NCI-H524 (cell line): Measurements from ENCODE around the gene DPY19L2.
"Not testable (repeated sequence)": the region's sequence is repeated elsewhere in the genome, so short reads cannot be mapped to it uniquely, and the experiment has no call there.

Experiments used
- DNase-seq, 2 experiments: peaks; one replicate each; lab custom pipeline; 2025; lab: John Stamatoyannopoulos, UW

Gene DPY19L2

DNA sequence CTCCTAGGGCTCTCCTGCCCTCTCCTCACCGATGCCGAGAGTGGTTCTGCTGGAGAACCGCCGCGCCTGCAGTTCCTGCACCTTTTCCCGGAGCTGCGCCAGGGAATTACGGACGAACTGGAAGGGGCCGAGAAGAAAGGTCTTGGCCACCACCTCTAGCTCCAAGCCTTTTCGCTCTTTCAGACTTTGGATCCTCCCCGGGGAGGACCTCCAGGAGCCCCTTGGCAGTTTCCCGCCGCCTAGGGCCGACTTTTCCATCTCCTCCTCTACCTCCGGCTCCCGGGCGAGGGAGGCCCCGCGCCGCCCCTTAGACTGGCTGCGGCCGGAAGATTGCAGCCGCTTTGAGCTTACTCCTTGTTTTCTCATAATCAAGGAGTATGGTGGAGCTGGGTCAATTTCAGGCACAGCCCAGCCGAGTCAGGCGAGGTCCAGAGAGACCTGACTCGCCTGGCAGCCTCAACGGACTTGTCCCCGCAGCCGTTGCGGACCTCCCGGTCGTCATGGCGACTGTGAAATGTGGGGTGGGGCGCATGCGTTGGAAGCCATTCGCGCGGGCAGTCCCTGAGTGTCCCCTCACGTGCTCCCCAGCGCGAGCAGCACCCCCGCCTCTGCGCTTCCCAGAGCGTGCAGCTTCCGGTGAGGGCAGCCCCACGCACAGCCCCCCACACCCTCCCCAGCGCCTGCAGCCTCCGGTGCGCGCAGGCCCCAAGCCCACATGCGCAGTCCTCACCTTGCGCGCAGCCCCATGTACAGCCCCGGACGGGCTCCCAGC lies at the start of gene DPY19L2:
Gene DPY19L2, minus strand, starts transcription at position 466 of the 772 bp plus-strand sequence. Its CDS starts 100 bp downstream, at position 366.
- peak; percentile 90 to 93 for DNase-seq

DNA sequence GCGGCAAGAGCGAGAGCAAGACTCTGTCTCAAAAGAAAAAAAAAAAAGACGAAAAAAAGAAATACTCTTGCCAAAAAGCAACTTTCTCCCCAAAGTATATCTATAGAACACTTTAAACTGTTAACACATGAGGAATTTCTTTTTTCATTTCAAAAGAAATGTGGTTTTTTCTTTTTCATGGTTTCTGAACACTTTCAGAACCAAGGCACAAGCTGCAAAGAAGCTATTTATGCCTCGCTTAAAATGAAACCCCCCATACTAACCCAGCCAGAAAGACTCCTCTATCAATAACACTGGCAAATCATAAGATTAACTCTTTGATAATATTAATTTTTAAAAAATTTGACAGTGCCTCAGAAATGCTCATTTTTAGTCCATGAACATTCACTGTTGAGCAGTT lies 48.6 kb upstream of the DPY19L2 start:
- DNase-seq = not testable (repeated sequence)

DNA sequence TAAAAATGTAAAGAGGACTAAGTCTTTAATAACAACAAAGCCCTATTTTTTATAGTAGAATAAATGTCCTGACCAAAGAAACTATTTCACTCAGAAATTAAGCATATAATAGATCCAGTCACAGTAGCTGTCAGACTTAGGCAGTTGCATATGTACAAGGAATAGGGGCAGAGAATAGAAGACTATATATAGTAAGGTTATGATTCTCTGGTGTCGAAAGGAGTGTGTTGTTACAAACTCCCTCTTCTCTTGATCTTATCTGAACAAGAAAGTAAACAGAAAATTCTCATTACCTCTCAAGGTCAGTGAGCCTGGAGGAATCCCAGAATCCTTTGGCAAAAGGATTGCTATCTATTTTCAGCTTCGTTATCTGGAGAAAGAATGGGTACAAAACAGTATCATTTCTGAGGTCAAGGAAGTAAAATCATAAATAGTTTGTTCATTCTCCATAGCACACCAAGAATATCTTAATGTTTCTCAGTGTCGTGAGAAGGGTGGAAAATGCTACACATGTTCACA lies 46.9 kb upstream of the DPY19L2 start:
- not testable (repeated sequence) for DNase-seq

GRCh38 chr12:63714409-63714808 lies 46.1 kb upstream of the DPY19L2 start:
- not testable (repeated sequence) for DNase-seq

DNA sequence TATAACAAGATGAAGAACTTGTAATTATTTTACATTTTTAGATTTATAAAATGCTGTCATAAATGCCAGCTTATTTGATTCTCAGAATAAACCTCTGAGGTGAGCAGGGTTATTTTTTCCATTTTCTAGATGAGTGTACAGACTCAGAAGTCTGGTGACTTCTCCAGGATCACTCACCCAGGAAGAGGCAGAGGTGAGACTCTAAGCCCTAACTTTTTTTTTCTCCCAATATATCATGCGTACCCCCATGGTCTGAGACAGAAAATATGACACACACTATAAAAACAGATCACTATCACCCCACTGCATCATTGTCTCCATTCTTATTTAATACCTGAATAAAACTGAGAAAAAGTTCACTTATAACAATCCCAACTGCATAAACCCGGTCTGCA lies 45.4 kb upstream of the DPY19L2 start:
- not testable (repeated sequence) for DNase-seq

DNA sequence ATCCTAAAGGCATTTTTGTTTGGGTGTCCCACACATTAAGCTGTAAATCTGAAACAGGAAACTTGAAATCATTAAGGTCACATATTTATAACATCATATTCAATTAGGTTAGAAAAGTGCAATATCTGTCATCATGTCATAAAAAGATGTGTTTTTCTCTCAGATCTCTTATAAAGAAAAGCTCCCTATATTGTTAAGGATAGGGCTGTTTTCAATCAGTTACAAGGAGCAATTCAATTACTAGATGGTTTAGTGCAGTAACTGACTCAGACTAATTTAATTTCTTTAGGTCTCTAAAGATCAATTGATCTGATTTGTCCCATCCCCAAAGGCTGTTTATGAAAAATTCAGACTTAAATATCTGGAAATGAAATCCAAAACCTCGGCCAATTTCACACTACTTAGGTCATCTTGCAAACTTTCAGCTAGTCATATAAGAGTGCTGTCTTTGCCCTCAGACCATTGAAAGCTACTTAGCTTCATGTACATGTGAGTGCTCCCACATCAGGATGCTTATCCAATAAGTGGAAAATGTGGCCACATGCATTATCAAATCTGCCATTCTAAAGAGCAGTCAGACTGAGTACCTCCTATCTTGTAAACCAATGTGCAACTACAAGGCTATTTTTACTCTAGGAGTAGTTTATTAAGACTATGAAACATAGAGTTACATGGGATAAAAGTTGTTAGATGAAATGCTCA lies 44.8 kb upstream of the DPY19L2 start:
- not testable (repeated sequence) for DNase-seq

- DNase-seq = not testable (repeated sequence)
These were observed 44.2 kb upstream of the DPY19L2 start for GRCh38 chr12:63712376-63712974.

DNA sequence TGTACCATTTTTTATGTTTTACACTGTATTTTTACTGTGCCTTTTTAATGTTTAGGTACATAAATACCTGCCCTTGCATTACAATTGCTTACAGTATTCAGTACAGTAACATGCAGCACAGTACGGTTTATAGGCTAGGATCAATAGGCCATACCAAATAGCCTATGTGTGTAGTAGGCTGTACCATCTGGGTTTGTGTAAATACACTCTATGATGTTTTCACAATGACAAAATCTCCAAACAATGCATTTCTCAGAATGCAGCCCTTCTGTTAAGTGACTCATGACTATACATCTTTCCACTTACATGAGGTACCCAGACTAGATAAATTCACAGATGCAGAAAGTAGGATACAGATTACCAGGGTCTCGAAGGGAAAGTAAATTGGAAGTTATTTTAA lies 43.0 kb upstream of the DPY19L2 start:
- not testable (repeated sequence) for DNase-seq

GRCh38 chr12:63706336-63706735 lies 38.0 kb upstream of the DPY19L2 start:
- DNase-seq = no peak

DNA sequence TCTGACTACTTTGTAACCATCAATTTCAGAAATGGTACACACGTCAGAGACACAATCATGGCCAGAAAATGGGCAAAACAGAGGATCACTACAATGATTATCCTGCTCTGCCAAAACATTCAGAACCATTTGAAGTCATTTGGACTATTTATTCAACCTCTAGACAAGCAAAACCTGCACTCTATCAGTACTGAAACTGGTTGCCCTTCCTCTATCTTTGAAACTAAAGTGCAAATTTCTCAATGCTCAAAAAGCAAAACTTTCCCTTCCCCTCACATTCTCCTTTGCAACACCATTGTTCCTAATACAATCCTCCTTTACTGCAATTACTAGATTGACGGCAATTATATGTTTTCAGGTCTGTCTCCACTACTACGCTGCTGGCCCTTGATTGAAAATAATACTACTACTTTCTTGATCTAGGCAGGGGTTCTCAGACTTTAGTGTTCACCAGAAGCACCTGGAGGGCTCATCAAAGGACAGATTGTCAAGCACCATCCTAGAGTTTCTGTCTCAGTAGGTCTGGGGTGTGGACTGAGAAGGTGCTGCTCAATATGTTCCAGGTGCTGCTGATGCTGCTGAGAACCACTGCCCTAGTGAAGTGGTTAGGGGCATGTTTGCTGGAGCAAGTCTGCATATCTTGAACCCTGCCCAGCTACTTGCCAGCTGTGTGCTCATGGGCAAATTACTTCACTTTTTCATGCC lies 31.5 kb upstream of the DPY19L2 start:
- DNase-seq = not testable (repeated sequence)

GRCh38 chr12:63699011-63699410 lies 30.7 kb upstream of the DPY19L2 start:
- not testable (repeated sequence) for DNase-seq

GRCh38 chr12:63690837-63691236 lies 22.5 kb upstream of the DPY19L2 start:
- DNase-seq = not testable (repeated sequence)

DNA sequence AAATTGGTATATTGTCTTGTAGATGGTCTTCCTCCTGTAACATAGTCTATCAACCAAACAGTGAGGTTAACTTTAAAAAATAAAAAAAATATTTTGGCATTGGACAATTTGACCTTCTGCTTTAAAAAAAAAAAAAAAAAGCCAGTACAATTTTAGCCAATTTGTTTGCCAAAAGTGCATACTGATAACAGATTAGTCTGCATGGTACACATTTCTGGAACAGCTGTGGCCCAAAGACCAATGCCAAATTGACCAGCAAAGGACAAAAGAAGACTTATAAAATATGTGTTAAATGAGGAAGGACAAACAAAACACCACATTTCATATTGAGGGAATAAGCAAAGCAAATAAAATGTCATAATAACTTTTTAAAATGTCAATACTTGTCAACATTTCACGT lies 20.8 kb upstream of the DPY19L2 start:
- not testable (repeated sequence) for DNase-seq

- not testable (repeated sequence) for DNase-seq
These were observed 18.3 kb upstream of the DPY19L2 start for GRCh38 chr12:63686623-63687022.

DNA sequence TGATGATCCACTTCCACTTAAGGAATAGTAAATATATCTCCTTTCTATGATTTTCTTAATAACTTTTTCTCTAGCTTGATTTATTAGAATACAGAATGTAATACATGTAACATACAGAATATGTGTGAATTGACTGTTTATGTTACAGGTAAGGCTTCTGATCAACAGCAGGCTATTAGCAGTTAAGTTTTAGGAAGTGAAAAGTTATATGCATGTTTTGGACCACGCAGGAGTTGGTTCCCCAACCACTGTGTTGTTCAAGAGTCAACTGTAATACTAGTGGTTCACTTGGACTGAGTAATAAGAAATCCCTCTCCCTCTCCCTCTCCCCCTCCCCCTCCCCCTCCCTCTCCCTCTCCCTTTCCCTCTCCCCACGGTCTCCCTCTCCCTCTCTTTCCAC lies 17.5 kb upstream of the DPY19L2 start:
- DNase-seq = not testable (repeated sequence)

DNA sequence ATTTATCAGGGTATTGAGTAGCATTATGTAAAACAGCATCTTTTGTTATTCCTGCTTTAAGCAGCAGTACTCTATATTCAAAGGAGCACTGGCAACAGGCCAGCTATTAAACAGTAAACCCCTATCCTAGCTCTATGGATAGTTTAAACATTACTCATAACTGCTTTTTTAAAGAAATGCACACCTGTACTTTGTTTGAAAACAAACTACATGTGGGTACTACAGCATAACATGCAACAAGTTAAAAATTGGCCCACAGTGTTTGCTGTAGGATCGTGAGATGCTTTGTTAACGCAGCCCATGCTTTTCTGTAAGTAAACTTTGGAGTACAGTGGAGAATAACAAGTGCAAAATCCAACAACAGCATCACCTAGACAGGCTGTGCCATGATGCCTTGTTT lies 14.3 kb upstream of the DPY19L2 start:
- DNase-seq = not testable (repeated sequence)

GRCh38 chr12:63680758-63681157 lies 12.5 kb upstream of the DPY19L2 start:
- not testable (repeated sequence) for DNase-seq

DNA sequence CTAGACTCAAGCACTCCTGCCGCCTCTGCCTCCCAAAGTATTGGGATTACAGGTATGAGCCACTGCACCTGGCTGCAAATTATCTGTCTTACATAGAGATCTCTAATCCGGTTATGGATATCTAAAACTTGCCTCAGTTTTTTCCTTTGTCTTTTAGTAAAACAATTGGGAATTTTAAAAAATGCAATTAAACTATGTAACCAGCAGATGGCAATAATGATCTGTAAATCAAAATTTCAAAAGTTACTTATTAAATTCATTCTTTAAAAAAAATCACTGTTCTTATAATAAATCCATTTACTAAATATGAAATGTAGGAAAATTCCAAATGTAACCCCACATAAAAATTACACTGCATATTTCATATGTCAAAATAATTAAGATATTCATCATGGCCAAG lies 4.3 kb upstream of the DPY19L2 start:
- not testable (repeated sequence) for DNase-seq

GRCh38 chr12:63669936-63670335 lies 1.6 kb upstream of the DPY19L2 start:
- DNase-seq = not testable (repeated sequence)

DNA sequence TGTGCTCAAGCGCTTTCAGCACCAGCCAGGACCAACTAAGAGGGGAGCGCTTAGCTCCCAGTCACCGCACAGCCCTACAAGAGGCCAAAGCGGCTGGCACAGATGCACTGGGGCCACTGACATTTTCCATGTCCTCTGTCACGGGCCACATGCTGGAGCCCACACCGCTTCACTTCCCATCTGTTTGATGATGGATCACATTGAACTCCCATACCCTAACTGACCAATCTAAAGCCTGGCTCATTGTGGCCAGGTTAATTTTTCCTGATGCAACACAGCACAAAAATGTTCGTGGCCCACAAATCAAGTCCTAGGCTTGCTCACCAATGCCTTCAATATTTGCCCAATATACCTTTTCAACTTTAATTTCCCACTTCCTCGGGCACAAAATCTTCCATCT lies 1.1 kb upstream of the DPY19L2 start:
- DNase-seq = not testable (repeated sequence)

DNA sequence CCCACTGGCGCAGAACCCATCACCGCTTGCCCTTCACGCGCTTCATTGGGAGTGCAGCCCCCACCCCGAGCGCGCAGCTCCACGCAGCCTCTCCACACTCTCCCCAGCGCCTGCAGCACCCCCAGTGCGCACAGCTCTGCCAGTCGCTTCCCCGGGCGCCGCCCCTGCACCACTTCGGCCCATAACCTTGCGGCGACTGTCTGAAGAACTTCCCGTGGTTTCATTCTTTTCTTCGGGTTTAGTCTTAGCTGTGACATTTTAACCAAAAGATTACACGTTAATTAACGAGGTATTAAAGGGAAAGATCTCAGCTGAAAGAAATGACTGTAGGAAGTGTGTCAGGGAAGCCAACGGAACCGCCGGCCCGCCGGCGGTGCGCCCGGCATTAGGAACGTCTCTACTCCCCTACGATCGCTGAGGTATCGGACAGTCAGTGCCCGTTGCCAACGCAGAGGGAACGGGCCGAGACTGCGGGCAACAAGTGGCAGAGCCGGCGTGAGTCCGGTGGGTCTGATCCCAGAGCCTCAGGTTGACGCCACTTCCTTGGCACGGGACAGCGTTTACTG lies 590 bp upstream of the DPY19L2 start:
- DNase-seq = not testable (repeated sequence)
